HG02798 (cell line): ENCODE results near the gene GRIK4.

Experiments used
- ATAC-seq: cut with Tn5 transposase; IDR thresholded peaks from one replicate; pipeline ENCODE4 v1.9.1; 2021; ENCODE audit warnings: mild to moderate bottlenecking; ENCODE audit not compliant: unreplicated experiment, poor library complexity

The GRIK4 gene

GRCh38 chr11:120626791-120627190 lies 115.2 kb downstream of the GRIK4 start:
- no peak for ATAC-seq

GRCh38 chr11:120627327-120628163 lies 116.0 kb downstream of the GRIK4 start:
- ATAC-seq = no peak

GRCh38 chr11:120629407-120630080 lies 118.0 kb downstream of the GRIK4 start:
- ATAC-seq = no peak

- no peak for ATAC-seq
Observed at GRCh38 chr11:120630122-120630521, 118.6 kb downstream of the GRIK4 start.

GRCh38 chr11:120632579-120632978 lies 121.0 kb downstream of the GRIK4 start:
- peak; percentile 53 for ATAC-seq

- no peak for ATAC-seq
Observed at GRCh38 chr11:120633616-120634393, 122.3 kb downstream of the GRIK4 start.

GRCh38 chr11:120634706-120635105 lies 123.2 kb downstream of the GRIK4 start:
- ATAC-seq = no peak

GRCh38 chr11:120635136-120635810 lies 123.7 kb downstream of the GRIK4 start:
- no peak for ATAC-seq

GRCh38 chr11:120637131-120637530 lies 125.6 kb downstream of the GRIK4 start:
- no peak for ATAC-seq

GRCh38 chr11:120642196-120642894 lies 130.8 kb downstream of the GRIK4 start:
- ATAC-seq = no peak

GRCh38 chr11:120643284-120643683 lies 131.7 kb downstream of the GRIK4 start:
- no peak for ATAC-seq

GRCh38 chr11:120645639-120646038 lies 134.1 kb downstream of the GRIK4 start:
- ATAC-seq = no peak

GRCh38 chr11:120646206-120646605 lies 134.7 kb downstream of the GRIK4 start:
- ATAC-seq = no peak

- no peak for ATAC-seq
Observed at GRCh38 chr11:120647681-120648080, 136.1 kb downstream of the GRIK4 start.

GRCh38 chr11:120648771-120649170 lies 137.2 kb downstream of the GRIK4 start:
- no peak for ATAC-seq

GRCh38 chr11:120649316-120649715 lies 137.8 kb downstream of the GRIK4 start:
- ATAC-seq = no peak

GRCh38 chr11:120651396-120651795 lies 139.8 kb downstream of the GRIK4 start:
- ATAC-seq = no peak

GRCh38 chr11:120651836-120652235 lies 140.3 kb downstream of the GRIK4 start:
- no peak for ATAC-seq

GRCh38 chr11:120652705-120653335 lies 141.3 kb downstream of the GRIK4 start:
- no peak for ATAC-seq
